ENCODE results near the gene IZUMO2.

DNA sequence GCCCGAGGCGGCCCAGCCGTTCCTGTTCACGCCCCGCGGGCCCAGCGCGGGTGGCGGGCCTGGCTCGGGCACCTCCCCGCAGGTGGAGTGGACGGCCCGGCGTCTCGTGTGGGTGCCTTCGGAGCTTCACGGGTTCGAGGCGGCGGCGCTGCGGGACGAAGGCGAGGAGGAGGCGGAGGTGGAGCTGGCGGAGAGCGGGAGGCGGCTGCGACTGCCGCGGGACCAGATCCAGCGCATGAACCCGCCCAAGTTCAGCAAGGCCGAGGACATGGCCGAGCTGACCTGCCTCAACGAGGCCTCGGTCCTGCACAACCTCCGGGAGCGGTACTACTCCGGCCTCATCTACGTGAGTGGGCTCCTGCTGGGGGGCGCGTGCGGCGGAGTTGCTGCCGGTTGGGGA is 47.3 kb upstream of the IZUMO2 start:
- TF ChIP-seq CTCF (conservative IDR thresholded peaks at IDR 0.05) (no peak), ZFX (IDR thresholded peaks at IDR 0.05) (no peak)

Measured in C4-2B (cell line).